ENCODE data around the gene SLC13A4. TPM values are rescaled to one million over a fixed set of nuclear protein-coding genes. Genes with fewer than 3 reads are reported as not detected.
"Not testable (repeated sequence)": the region's sequence is repeated elsewhere in the genome, so short reads cannot be mapped to it uniquely, and the experiment has no call there.

The SLC13A4 gene
- total RNA-seq, 1 donor from 2014 or later: not detected

GRCh38 chr7:135644729-135645128 is 83.3 kb downstream of the SLC13A4 start:
- DNase-seq (ENCODE audit: extremely low spot score in 2 of 2): no peak
- Histone ChIP-seq H3K4me1 (no peaks in the 10 kb centered on the region), H3K27me3 (no peaks in the 10 kb centered on the region), H3K9me3 (no peaks in the 10 kb centered on the region), H3K36me3 (peaks cover 0 to 58% of the 10 kb centered on the region in 2 donors), H3K4me3 (no peak overlapping the region), H3K27ac (no peak overlapping the region)
- TF ChIP-seq POLR2AphosphoS5 (IDR thresholded peaks at IDR 0.05; ENCODE audit: insufficient read depth in 1 of 2, low read depth in 1 of 2) (no peak), CTCF (IDR thresholded peaks at IDR 0.05) (no peak), POLR2A (IDR thresholded peaks at IDR 0.05) (no peak)
- intact Hi-C loops (cut with DNase I): loop anchor here (10.0 kb wide), 1 partner anchor 370 kb away; no protein-coding TSS in a partner anchor

GRCh38 chr7:135644154-135644553 is 83.8 kb downstream of the SLC13A4 start:
- Histone ChIP-seq H3K27me3 (no peaks in the 10 kb centered on the region), H3K27ac (no peak overlapping the region), H3K4me1 (no peaks in the 10 kb centered on the region), H3K36me3 (peaks cover 0 to 61% of the 10 kb centered on the region in 2 donors), H3K4me3 (no peak overlapping the region), H3K9me3 (no peaks in the 10 kb centered on the region)
- intact Hi-C loops (cut with DNase I): loop anchor here (10.0 kb wide), 1 partner anchor 369 kb away; no protein-coding TSS in a partner anchor
- no peak for DNase-seq (ENCODE audit: extremely low spot score in 2 of 2)
- TF ChIP-seq POLR2A (IDR thresholded peaks at IDR 0.05) (no peak), CTCF (IDR thresholded peaks at IDR 0.05) (no peak), POLR2AphosphoS5 (IDR thresholded peaks at IDR 0.05; ENCODE audit: insufficient read depth in 1 of 2, low read depth in 1 of 2) (no peak)

GRCh38 chr7:135639690-135640089 is 88.3 kb downstream of the SLC13A4 start:
- not testable (repeated sequence) for H3K4me3 ChIP-seq; H3K27me3 ChIP-seq; DNase-seq (ENCODE audit: extremely low spot score in 2 of 2); H3K9me3 ChIP-seq; H3K4me1 ChIP-seq; H3K27ac ChIP-seq
- intact Hi-C loops (cut with DNase I): loop anchor here (10.0 kb wide), 1 partner anchor 365 kb away; no protein-coding TSS in a partner anchor
- H3K36me3 ChIP-seq: peaks cover 0 to 64% of the 10 kb centered on the region in 2 donors

GRCh38 chr7:135634191-135634878 is 93.7 kb downstream of the SLC13A4 start:
- Histone ChIP-seq H3K4me1 (no peaks in the 10 kb centered on the region), H3K4me3 (no peak overlapping the region), H3K27ac (no peak overlapping the region), H3K9me3 (no peaks in the 10 kb centered on the region), H3K36me3 (peaks cover 0 to 50% of the 10 kb centered on the region in 2 donors), H3K27me3 (no peaks in the 10 kb centered on the region)
- intact Hi-C loops (cut with DNase I): no loop called here
- no peak for DNase-seq (ENCODE audit: extremely low spot score in 2 of 2)
- TF ChIP-seq CTCF (IDR thresholded peaks at IDR 0.05) (no peak), POLR2A (IDR thresholded peaks at IDR 0.05) (no peak), POLR2AphosphoS5 (IDR thresholded peaks at IDR 0.05; ENCODE audit: insufficient read depth in 1 of 2, low read depth in 1 of 2) (no peak)

Small RNAs within 50 kb of the gene (small RNA-seq; reads per million reads assigned to genes)
- gene RNU6-1154P: not detected

Other genes with a start within 250 kb of the SLC13A4 start
- 23.3 TPM for gene CNOT4, start 218.1 kb downstream of the SLC13A4 start, total RNA-seq
- 28.2 TPM for gene NUP205, start 170.3 kb downstream of the SLC13A4 start, total RNA-seq
- gene STMP1, start 65.7 kb downstream of the SLC13A4 start, total RNA-seq: 13.5 TPM
- gene FAM180A, start 20.6 kb upstream of the SLC13A4 start, total RNA-seq: 7.1 TPM
- gene MTPN, start 249.2 kb upstream of the SLC13A4 start, total RNA-seq: 55.7 TPM